ENCODE results near the gene GAL3ST2.

DNA sequence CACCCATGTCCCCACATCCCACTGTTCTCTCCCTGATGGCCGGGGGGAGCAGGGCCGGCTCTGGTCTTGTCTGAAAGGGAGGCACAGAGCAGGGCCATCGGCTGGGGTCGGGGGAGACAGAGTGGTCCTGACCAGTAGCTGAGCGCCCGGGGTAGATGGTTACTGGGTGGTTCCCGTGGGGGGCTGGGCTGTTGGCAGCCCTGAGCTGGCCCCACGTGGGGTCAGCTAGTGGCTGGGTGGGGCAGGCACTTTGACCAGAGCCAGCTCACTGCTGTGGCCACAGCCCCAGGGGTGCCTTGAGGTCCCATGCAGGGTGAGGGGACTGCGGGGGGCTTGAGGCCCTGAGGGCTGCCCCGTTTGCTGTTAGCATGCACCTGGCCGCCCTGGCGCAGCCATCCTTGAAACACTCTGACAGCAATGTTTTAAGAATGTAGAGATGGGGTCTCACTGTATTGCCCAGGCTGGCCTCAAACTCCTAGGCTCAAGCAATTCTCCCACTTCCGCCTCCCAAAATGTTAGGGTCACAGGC lies 20.1 kb downstream of the GAL3ST2 start:
- TF ChIP-seq EZH2 (IDR thresholded peaks at IDR 0.05; ENCODE audit: low read length, unreplicated experiment): no peak
- TF ChIP-seq, protein P1, sequence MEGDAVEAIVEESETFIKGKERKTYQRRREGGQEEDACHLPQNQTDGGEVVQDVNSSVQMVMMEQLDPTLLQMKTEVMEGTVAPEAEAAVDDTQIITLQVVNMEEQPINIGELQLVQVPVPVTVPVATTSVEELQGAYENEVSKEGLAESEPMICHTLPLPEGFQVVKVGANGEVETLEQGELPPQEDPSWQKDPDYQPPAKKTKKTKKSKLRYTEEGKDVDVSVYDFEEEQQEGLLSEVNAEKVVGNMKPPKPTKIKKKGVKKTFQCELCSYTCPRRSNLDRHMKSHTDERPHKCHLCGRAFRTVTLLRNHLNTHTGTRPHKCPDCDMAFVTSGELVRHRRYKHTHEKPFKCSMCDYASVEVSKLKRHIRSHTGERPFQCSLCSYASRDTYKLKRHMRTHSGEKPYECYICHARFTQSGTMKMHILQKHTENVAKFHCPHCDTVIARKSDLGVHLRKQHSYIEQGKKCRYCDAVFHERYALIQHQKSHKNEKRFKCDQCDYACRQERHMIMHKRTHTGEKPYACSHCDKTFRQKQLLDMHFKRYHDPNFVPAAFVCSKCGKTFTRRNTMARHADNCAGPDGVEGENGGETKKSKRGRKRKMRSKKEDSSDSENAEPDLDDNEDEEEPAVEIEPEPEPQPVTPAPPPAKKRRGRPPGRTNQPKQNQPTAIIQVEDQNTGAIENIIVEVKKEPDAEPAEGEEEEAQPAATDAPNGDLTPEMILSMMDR (conservative IDR thresholded peaks at IDR 0.05; ENCODE audit: low read depth, low read length): no peak
- TF ChIP-seq EZH2phosphoT487 (IDR thresholded peaks at IDR 0.05; ENCODE audit: borderline replicate concordance, low read length): no peak

All from PC-3 (cell line).